B cell (primary cell): ENCODE measurements around the gene MKRN1.

Experiments used
- EZH2 ChIP-seq: IDR thresholded peaks from 2 replicates; pipeline ENCODE4 v1.6.1; 2012; ENCODE audit warnings: borderline replicate concordance, low read depth, mild to moderate bottlenecking, moderate library complexity, low read length; ENCODE audit not compliant: insufficient read depth, poor library complexity, severe bottlenecking
- TF ChIP-seq, protein P1 (sequence below): fragments of 200-600 bp; IDR thresholded peaks from one replicate; pipeline ENCODE4 v1.8.0; 2022; ENCODE audit warnings: antibody characterized with exemption, mild to moderate bottlenecking

DNA sequence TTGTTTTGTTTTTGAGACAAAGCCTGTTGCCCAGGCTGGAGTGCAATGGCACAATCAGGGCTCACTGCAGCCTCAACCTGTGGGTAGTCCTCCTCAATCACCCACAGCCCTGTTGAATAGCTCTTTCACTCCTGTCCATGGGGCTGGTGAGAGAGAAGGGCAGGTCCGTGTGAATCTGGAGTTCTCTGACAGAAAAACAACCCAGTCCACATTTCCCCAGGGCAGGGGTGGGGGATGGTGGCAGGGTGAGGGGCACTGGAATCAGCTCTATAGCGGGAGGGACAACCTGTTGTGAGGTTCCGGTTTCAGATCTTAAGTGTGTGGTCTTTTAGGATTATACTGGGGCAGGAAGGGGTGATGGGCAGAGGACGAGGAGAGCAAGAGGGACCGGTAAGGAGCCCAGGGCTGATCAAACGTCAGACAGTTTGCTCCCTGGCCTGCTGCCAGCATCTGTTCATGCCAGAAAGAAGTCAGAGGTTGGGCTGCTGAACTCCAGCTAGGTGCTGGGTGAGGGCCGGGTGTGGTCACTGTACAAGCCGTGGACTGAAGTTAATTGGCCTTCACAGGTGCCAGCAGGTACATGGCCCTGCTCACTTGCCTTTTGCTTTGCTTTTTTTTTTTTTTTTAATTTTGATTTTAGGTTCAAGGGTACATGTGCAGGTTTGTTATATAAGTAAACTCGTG is 33.2 kb upstream of the MKRN1 start:
- TF ChIP-seq, protein P1, sequence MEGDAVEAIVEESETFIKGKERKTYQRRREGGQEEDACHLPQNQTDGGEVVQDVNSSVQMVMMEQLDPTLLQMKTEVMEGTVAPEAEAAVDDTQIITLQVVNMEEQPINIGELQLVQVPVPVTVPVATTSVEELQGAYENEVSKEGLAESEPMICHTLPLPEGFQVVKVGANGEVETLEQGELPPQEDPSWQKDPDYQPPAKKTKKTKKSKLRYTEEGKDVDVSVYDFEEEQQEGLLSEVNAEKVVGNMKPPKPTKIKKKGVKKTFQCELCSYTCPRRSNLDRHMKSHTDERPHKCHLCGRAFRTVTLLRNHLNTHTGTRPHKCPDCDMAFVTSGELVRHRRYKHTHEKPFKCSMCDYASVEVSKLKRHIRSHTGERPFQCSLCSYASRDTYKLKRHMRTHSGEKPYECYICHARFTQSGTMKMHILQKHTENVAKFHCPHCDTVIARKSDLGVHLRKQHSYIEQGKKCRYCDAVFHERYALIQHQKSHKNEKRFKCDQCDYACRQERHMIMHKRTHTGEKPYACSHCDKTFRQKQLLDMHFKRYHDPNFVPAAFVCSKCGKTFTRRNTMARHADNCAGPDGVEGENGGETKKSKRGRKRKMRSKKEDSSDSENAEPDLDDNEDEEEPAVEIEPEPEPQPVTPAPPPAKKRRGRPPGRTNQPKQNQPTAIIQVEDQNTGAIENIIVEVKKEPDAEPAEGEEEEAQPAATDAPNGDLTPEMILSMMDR, result no peak
- no peak for TF ChIP-seq EZH2
